HUES64 (cell line): ENCODE data around the gene CCDC85C.
A peak's percentile ranks its signal among the peaks of the same experiment; 100 is the strongest.
"Not testable (repeated sequence)": the region's sequence is repeated elsewhere in the genome, so short reads cannot be mapped to it uniquely, and the experiment has no call there.

Experiments used
- H3K27ac ChIP-seq: 2 replicates; pipeline ENCODE4 v1.7.0; 2013; ENCODE audit warnings: low read depth, low read length, inconsistent platforms
- H3K27me3 ChIP-seq: 2 replicates; pipeline ENCODE4 v1.6.1; 2013; ENCODE audit warnings: mild to moderate bottlenecking, low read length; ENCODE audit not compliant: insufficient read depth
- H3K36me3 ChIP-seq: 2 replicates; pipeline ENCODE4 v1.6.1; 2013; ENCODE audit warnings: mild to moderate bottlenecking, low read length; ENCODE audit not compliant: insufficient read depth
- H3K4me1 ChIP-seq: 2 replicates; pipeline ENCODE4 v1.6.1; 2013; ENCODE audit warnings: mild to moderate bottlenecking, low read length, moderate library complexity; ENCODE audit not compliant: insufficient read depth
- H3K4me3 ChIP-seq: 2 replicates; pipeline ENCODE4 v1.5.1; 2013; ENCODE audit warnings: mild to moderate bottlenecking, low read length, moderate library complexity
- H3K9ac ChIP-seq: 2 replicates; pipeline ENCODE4 v1.6.1; 2013; ENCODE audit warnings: mild to moderate bottlenecking, low read depth, low read length
- H3K9me3 ChIP-seq: 2 replicates; pipeline ENCODE4 v1.6.1; 2013; ENCODE audit warnings: low read depth, low read length; ENCODE audit not compliant: insufficient read depth
- WGBS: fragments of 150-250, 120-280 bp; methylation state at CpG from one replicate; pipeline ENCODE4 v1.1.7; 2013; ENCODE audit warnings: missing lambda C conversion rate; 5-methylcytosine and 5-hydroxymethylcytosine counted together

CCDC85C gene

GRCh38 chr14:99644035-99644587 lies 40.1 kb upstream of the CCDC85C start:
- Histone ChIP-seq H3K27me3 (peaks cover 31% of the 10 kb centered on the region), H3K4me1 (no peaks in the 10 kb centered on the region), H3K9ac (no peak overlapping the region), H3K27ac (no peak overlapping the region), H3K4me3 (peak overlapping the region; percentile 68), H3K36me3 (no peaks in the 10 kb centered on the region), H3K9me3 (no peaks in the 10 kb centered on the region)
- 76% methylated on average over 11 of the region's 11 CpGs for WGBS

DNA sequence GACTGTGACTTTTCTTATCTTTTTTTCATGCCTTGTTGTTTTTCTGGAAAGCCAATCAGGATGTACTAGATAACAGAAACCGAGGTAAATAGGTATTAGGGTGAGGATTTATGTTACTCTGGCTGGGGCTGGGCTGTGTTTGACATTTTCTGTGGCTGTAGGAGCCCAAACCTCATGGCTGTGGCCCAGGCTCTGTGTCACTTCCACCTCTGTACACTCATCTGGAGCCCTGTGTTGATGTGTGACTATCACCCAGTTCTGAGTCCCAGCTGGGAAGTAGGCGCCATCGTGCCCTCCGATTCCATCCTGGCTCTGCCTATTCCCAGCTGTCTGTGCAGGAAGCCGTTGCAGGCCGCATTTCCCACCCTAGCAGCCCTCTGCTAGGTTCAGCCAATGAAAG lies 39.3 kb upstream of the CCDC85C start:
- Histone ChIP-seq H3K9ac (no peak overlapping the region), H3K27me3 (peaks cover 31% of the 10 kb centered on the region), H3K9me3 (no peaks in the 10 kb centered on the region), H3K27ac (no peak overlapping the region), H3K4me3 (no peak overlapping the region), H3K4me1 (no peaks in the 10 kb centered on the region), H3K36me3 (no peaks in the 10 kb centered on the region)
- WGBS: 75% methylated on average over 6 of the region's 6 CpGs

DNA sequence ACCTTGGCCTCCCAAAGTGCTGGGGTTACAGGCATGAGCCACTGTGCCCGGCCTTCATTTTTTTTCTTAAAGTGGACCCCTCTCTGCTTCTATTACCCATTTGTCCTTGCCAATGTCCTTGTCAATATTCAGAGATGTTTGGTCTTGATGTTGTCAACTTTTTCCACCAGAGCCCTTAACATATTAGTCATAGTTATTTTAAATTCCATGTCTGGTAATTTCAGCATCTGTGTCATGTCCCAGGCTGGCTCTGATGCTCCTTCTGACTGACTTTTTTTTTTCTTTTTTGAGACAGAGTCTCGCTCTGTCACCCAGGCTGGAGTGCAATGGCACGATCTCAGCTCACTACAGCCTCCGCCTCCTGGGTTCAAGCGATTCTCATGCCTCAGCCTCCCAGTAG lies 38.8 kb upstream of the CCDC85C start:
- H3K9me3 ChIP-seq, H3K36me3 ChIP-seq, H3K4me3 ChIP-seq, H3K4me1 ChIP-seq, H3K27ac ChIP-seq, H3K9ac ChIP-seq: not testable (repeated sequence)
- peaks cover 31% of the 10 kb centered on the region for H3K27me3 ChIP-seq
- WGBS: 94% methylated on average over 5 of the region's 5 CpGs

DNA sequence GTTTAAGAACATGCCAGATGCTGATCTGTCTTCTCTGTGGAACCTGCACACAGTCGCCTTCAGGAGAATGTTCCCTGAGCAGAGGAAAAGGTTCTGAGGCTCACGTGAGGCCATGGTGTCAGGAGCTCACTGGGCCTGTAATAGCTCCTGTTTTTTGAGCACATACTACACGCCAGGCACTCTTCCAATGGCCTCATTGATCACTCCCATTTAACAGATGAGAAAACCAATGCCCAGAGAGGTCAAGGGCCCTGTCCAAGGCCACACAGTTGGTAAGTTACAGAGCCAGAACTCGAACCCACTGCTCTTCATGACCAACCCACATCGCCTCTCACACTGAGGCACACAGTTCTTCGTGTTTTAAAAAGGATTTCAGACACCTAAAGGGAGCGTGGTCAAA lies 33.6 kb upstream of the CCDC85C start:
- Histone ChIP-seq H3K9ac (no peak overlapping the region), H3K27ac (no peak overlapping the region), H3K4me1 (no peaks in the 10 kb centered on the region), H3K9me3 (no peaks in the 10 kb centered on the region), H3K36me3 (no peaks in the 10 kb centered on the region), H3K4me3 (no peak overlapping the region), H3K27me3 (no peaks in the 10 kb centered on the region)
- WGBS: 92% methylated on average over 7 of the region's 7 CpGs

DNA sequence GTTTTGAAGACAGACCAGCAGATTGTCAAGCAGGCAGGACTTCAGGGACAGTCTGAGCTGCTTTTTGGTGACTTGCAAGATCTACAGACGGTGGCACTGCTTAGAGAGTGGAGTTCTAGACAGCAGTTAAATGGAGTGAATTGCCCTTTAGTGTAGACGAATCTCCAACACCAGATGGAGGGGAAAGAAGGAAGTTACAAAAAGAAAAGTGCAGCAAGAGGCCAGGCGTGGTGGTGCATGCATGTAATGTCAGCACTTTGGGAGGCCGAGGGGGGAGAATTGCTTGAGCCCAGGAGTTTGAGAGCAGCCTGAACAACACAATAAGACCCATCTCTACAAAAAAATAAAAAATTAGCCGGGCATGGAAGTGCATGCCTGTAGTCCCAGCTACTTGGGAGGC lies 32.5 kb upstream of the CCDC85C start:
- Histone ChIP-seq H3K9ac (no peak overlapping the region), H3K27me3 (no peaks in the 10 kb centered on the region), H3K9me3 (no peaks in the 10 kb centered on the region), H3K4me1 (no peaks in the 10 kb centered on the region), H3K27ac (no peak overlapping the region), H3K4me3 (no peak overlapping the region), H3K36me3 (no peaks in the 10 kb centered on the region)
- WGBS: 86% methylated on average over 5 of the region's 5 CpGs

DNA sequence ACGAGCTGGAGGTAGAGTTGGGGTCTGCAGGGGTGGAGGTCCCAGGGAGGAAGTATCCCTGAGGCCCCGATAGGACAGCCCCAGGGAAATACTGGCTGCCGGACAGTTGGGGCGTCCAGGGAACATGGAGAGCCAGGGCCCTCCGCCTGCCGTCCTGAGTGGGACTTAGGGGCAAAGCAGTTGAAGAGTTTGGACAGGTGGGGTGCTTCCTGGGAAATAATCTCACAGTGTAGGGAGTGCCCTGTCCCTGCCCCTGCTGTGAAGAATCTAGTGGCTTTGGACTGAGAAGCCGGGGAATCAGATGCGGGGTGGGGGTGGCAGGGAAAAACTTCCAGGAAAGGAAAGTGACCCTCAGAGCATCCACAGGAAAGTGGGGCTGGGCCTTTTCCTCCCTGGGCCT lies 31.1 kb upstream of the CCDC85C start:
- 85% methylated on average over 8 of the region's 8 CpGs for WGBS
- Histone ChIP-seq H3K27ac (no peak overlapping the region), H3K4me3 (no peak overlapping the region), H3K27me3 (no peaks in the 10 kb centered on the region), H3K4me1 (no peaks in the 10 kb centered on the region), H3K36me3 (no peaks in the 10 kb centered on the region), H3K9ac (no peak overlapping the region), H3K9me3 (no peaks in the 10 kb centered on the region)

DNA sequence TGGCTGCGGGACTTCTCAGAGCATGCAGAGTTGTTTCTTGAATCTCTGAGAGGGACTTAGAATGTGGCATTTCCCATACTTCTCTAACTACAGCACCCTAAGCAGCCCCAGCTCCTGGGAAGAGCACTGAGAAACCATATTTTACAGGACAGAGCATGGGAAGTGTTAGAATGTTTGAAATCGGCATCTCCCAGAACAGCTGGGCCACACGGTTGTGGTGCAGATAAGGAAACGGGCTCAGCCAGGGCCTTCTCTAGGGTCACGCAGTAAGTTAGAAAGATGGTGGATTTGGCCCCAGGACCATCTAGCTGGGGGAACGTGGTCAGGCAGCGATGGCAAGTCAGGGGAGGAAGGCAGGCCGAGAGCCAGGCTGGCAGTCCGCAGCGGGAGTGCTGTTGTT lies 30.4 kb upstream of the CCDC85C start:
- H3K27me3 ChIP-seq: no peaks in the 10 kb centered on the region
- H3K4me3 ChIP-seq: no peak overlapping the region
- no peaks in the 10 kb centered on the region for H3K4me1 ChIP-seq
- no peak overlapping the region for H3K9ac ChIP-seq
- H3K27ac ChIP-seq: no peak overlapping the region
- H3K36me3 ChIP-seq: no peaks in the 10 kb centered on the region
- WGBS: 91% methylated on average over 10 of the region's 10 CpGs
- no peaks in the 10 kb centered on the region for H3K9me3 ChIP-seq

DNA sequence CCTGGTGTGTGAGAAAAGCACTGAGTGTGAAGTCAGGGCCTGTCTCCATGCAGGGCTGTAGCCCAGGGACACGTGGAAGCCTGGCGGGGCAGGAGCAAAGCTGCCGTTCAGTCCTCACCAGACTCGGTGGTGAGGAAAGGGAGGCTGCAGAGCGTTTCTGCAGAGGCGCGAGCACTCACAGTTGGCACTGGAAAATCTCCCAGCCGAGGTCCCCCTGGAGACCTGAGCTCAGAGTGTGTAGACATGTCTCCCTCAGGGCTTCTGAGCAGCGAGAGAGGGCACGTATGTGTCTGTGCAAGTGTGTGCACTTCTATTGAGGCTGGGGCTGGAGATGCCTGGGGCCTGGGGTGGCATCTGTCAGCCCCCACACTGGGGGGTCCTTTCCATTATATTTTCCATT lies 29.9 kb upstream of the CCDC85C start:
- H3K9ac ChIP-seq: no peak overlapping the region
- 89% methylated on average over 10 of the region's 10 CpGs for WGBS

DNA sequence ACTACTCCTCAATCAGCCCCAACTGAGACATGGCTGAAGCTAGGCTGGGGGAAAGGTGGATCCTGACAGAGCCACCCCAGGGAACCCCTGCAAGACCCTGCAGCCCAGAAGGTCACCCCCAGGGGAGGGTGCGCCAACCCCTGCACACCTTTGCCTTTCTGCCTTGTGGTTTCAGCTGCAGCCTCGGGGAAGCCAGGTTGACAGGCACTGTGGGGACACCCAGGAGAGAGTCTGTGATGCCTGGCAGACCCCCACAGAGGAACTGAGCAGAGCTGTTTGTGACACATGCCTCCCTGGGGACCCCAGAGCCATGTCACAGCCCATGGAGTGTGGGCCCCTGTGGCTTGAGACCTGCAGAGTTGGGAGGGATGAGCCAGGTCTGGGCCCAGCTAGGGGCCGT lies 29.1 kb upstream of the CCDC85C start:
- Histone ChIP-seq H3K36me3 (no peaks in the 10 kb centered on the region), H3K4me3 (no peak overlapping the region), H3K9ac (no peak overlapping the region), H3K27ac (no peak overlapping the region), H3K9me3 (no peaks in the 10 kb centered on the region), H3K4me1 (no peaks in the 10 kb centered on the region), H3K27me3 (no peaks in the 10 kb centered on the region)
- WGBS: 84% methylated on average over 3 of the region's 3 CpGs

More for the DNA sequence above, 29.9 kb upstream of the CCDC85C start:
- H3K4me1 ChIP-seq: no peaks in the 10 kb centered on the region
- no peaks in the 10 kb centered on the region for H3K36me3 ChIP-seq
- H3K27ac ChIP-seq: no peak overlapping the region
- no peaks in the 10 kb centered on the region for H3K9me3 ChIP-seq
- no peaks in the 10 kb centered on the region for H3K27me3 ChIP-seq
- H3K4me3 ChIP-seq: no peak overlapping the region

DNA sequence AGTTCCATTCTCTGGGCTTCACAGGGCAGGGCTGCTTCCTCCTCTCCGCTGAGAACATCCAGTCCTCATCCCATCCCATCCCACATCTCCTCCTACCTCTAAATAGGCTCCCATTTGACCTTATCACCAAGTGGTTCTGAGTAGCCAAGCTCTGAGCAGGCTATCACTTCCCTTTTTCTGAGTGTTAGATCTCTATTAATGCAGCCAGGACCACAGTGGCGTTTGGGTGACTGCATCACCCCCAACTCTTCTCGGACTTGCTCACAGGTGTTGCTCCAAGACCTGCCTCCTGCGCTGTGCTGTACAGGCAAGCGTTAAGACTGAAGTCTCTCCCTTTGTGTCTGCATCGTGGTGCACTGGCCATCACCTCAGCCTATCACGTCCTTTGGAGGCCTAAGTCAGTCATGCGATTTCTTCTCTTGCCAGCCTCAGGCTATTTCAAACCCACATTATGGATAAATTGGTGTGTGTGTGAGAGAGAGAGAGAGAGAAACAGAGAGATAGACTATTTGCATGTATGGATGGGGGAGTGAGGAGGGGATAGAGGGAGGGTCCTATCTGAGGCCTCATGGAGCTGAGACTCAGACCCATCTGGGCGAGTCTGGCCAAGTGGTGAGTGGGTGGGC lies 28.5 kb upstream of the CCDC85C start:
- 91% methylated on average over 9 of the region's 9 CpGs for WGBS
- H3K9ac ChIP-seq: no peak overlapping the region
- no peaks in the 10 kb centered on the region for H3K9me3 ChIP-seq
- H3K4me3 ChIP-seq: no peak overlapping the region
- no peaks in the 10 kb centered on the region for H3K36me3 ChIP-seq
- H3K27me3 ChIP-seq: no peaks in the 10 kb centered on the region
- H3K27ac ChIP-seq: no peak overlapping the region
- H3K4me1 ChIP-seq: no peaks in the 10 kb centered on the region

DNA sequence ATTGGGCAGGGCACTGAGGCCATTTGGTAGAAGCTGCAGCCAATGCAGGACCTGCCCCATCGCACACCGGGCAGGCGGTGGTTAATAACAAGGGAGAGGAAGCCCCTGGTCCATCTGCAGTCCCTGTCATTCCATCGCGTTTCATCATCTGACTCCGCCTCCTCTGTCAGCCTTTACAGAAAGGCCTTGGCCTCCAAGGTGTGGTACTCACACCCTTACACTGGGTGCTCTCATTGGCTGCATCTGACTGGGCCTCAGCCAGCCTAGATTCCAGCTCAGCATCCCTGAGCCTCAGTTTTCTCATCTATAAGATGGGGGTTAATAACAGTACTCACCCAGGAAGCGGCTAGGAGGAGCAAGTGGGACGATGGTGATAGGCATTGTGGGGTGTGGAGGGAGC lies 26.2 kb upstream of the CCDC85C start:
- H3K36me3 ChIP-seq: no peaks in the 10 kb centered on the region
- H3K4me1 ChIP-seq: 0 out of 2 replicates have a peak, but pooled peaks cover under 1% of the 10 kb centered on the region
- H3K27ac ChIP-seq: no peak overlapping the region
- H3K4me3 ChIP-seq: no peak overlapping the region
- 68% methylated on average over 8 of the region's 8 CpGs for WGBS
- no peak overlapping the region for H3K9ac ChIP-seq
- H3K9me3 ChIP-seq: no peaks in the 10 kb centered on the region
- H3K27me3 ChIP-seq: no peaks in the 10 kb centered on the region
